Neural progenitor cell (in vitro differentiated cells): ENCODE measurements around the gene CALCR. TPM values are rescaled to one million over a fixed set of nuclear protein-coding genes. Genes with fewer than 3 reads are reported as not detected.

Experiments used
- DNase-seq: peaks from one replicate; pipeline ENCODE4 v3.0.0-alpha.2; 2016; ENCODE audit warnings: low spot score
- H2AFZ ChIP-seq: fragments of 200-600 bp; sonication (generic); replicated peaks from 2 replicates; pipeline ENCODE4 v1.6.1; 2016; ENCODE audit warnings: antibody characterized with exemption
- H3F3A ChIP-seq: fragments of 200-600 bp; sonication (generic); 2 replicates; pipeline ENCODE4 v1.6.1; 2016; ENCODE audit warnings: antibody characterized with exemption, low read depth
- H3K27ac ChIP-seq: fragments of 200-600 bp; sonication (generic); 2 replicates; pipeline ENCODE4 v1.5.1; 2016; ENCODE audit warnings: mild to moderate bottlenecking
- H3K27me3 ChIP-seq: fragments of 200-600 bp; sonication (generic); 2 replicates; pipeline ENCODE4 v1.6.1; 2016; ENCODE audit warnings: mild to moderate bottlenecking, moderate library complexity
- H3K36me3 ChIP-seq: fragments of 200-600 bp; sonication (generic); 2 replicates; pipeline ENCODE4 v1.5.1; 2016
- H3K4me1 ChIP-seq: fragments of 200-600 bp; sonication (generic); 2 replicates; pipeline ENCODE4 v1.6.1; 2016; ENCODE audit warnings: mixed run types
- H3K4me2 ChIP-seq: fragments of 200-600 bp; sonication (generic); 2 replicates; pipeline ENCODE4 v1.6.1; 2016
- H3K4me3 ChIP-seq: fragments of 200-600 bp; sonication (generic); 2 replicates; pipeline ENCODE4 v1.5.1; 2016
- H3K79me2 ChIP-seq: fragments of 200-600 bp; sonication (generic); 2 replicates; pipeline ENCODE4 v1.6.1; 2016; ENCODE audit warnings: low read depth
- H3K9ac ChIP-seq: fragments of 200-600 bp; sonication (generic); 2 replicates; pipeline ENCODE4 v1.6.1; 2016
- H3K9me3 ChIP-seq: fragments of 200-600 bp; sonication (generic); 2 replicates; pipeline ENCODE4 v1.5.1; 2016; ENCODE audit warnings: low read depth
- H4K20me1 ChIP-seq: fragments of 200-600 bp; sonication (generic); 2 replicates; pipeline ENCODE4 v1.6.1; 2016; ENCODE audit warnings: low read depth
- H3K27ac Mint-ChIP-seq: 3 replicates; pipeline ENCODE4 v1.8.0; 2021; ENCODE audit warnings: mixed read lengths
- H3K27me3 Mint-ChIP-seq: 2 replicates; pipeline ENCODE4 v1.8.0; 2022; ENCODE audit warnings: low read depth, mild to moderate bottlenecking, inconsistent platforms, moderate library complexity, mixed read lengths; ENCODE audit not compliant: insufficient read depth
- H3K36me3 Mint-ChIP-seq: 3 replicates; pipeline ENCODE4 v1.8.0; 2021; ENCODE audit warnings: mixed read lengths
- H3K4me1 Mint-ChIP-seq: 3 replicates; pipeline ENCODE4 v1.8.0; 2021; ENCODE audit warnings: mixed read lengths
- H3K4me3 Mint-ChIP-seq: 3 replicates; pipeline ENCODE4 v1.8.0; 2021; ENCODE audit warnings: mild to moderate bottlenecking, moderate library complexity, mixed read lengths
- H3K9me3 Mint-ChIP-seq: 3 replicates; pipeline ENCODE4 v1.8.0; 2020; ENCODE audit warnings: mixed read lengths
- CTCF ChIP-seq: fragments of 200-600 bp; sonication (generic); IDR thresholded peaks from 2 replicates; pipeline ENCODE4 v1.5.1; 2017; ENCODE audit warnings: antibody characterized with exemption, mild to moderate bottlenecking
- EZH2 ChIP-seq: fragments of 200-600 bp; sonication (generic); IDR thresholded peaks from 2 replicates; pipeline ENCODE4 v1.6.1; 2017; ENCODE audit warnings: antibody characterized with exemption, mild to moderate bottlenecking, moderate library complexity
- EZH2phosphoT487 ChIP-seq: fragments of 200-600 bp; sonication (generic); IDR thresholded peaks from 2 replicates; pipeline ENCODE4 v1.6.1; 2017; ENCODE audit warnings: antibody characterized with exemption
- total RNA-seq: library from RNA; depleted of rRNA; stranded (reverse); fragments of >200 nt; gene quantifications from 2 replicates; pipeline ENCODE4 v1.2.3, GENCODE V29; 2015; ENCODE audit warnings: low replicate concordance

Gene CALCR
- total RNA-seq, 1 donor from 2014 or later, result not detected

- no peaks in the 10 kb centered on the region for H3K4me1 Mint-ChIP-seq
These were observed 138.7 kb downstream of the CALCR start for GRCh38 chr7:93435791-93436190.

GRCh38 chr7:93432130-93432529, 142.4 kb downstream of the CALCR start:
- Histone ChIP-seq H3K4me2 (no peak overlapping the region), H2AFZ (no peak overlapping the region), H3K79me2 (no peaks in the 10 kb centered on the region), H3K27me3 (no peaks in the 10 kb centered on the region), H3K4me3 (no peak overlapping the region), H3F3A (no peaks in the 10 kb centered on the region), H3K27ac (no peak overlapping the region), H3K4me1 (no peaks in the 10 kb centered on the region), H4K20me1 (no peaks in the 10 kb centered on the region), H3K36me3 (no peaks in the 10 kb centered on the region), H3K9me3 (no peaks in the 10 kb centered on the region), H3K9ac (no peak overlapping the region)
- no peaks in the 10 kb centered on the region for H3K4me1 Mint-ChIP-seq
- no peak for TF ChIP-seq EZH2phosphoT487
- no peak for TF ChIP-seq EZH2
- no peak for TF ChIP-seq CTCF
- H3K36me3 Mint-ChIP-seq, result no peaks in the 10 kb centered on the region
- H3K9me3 Mint-ChIP-seq, result no peaks in the 10 kb centered on the region
- H3K4me3 Mint-ChIP-seq, result no peak overlapping the region
- no peaks in the 10 kb centered on the region for H3K27me3 Mint-ChIP-seq
- no peak for DNase-seq
- H3K27ac Mint-ChIP-seq, result no peak overlapping the region

More at GRCh38 chr7:93435791-93436190, 138.7 kb downstream of the CALCR start:
- no peak for DNase-seq
- no peak overlapping the region for H3K27ac Mint-ChIP-seq
- H3K27ac ChIP-seq, result no peak overlapping the region
- H4K20me1 ChIP-seq, result no peaks in the 10 kb centered on the region
- H3K27me3 ChIP-seq, result no peaks in the 10 kb centered on the region
- H3K4me1 ChIP-seq, result no peaks in the 10 kb centered on the region
- no peaks in the 10 kb centered on the region for H3K9me3 Mint-ChIP-seq
- no peak overlapping the region for H3K4me3 Mint-ChIP-seq
- no peak overlapping the region for H3K4me3 ChIP-seq
- TF ChIP-seq CTCF (no peak), EZH2phosphoT487 (no peak), EZH2 (no peak)
- no peak overlapping the region for H2AFZ ChIP-seq
- no peak overlapping the region for H3K9ac ChIP-seq
- no peaks in the 10 kb centered on the region for H3K27me3 Mint-ChIP-seq
- H3F3A ChIP-seq, result no peaks in the 10 kb centered on the region
- no peaks in the 10 kb centered on the region for H3K9me3 ChIP-seq
- H3K36me3 Mint-ChIP-seq, result no peaks in the 10 kb centered on the region
- no peak overlapping the region for H3K4me2 ChIP-seq
- no peaks in the 10 kb centered on the region for H3K36me3 ChIP-seq
- H3K79me2 ChIP-seq, result no peaks in the 10 kb centered on the region

GRCh38 chr7:93430917-93431588, 143.5 kb downstream of the CALCR start:
- no peak for TF ChIP-seq EZH2phosphoT487
- no peak for TF ChIP-seq EZH2
- no peak for TF ChIP-seq CTCF
- no peaks in the 10 kb centered on the region for H3K79me2 ChIP-seq
- H3K9me3 ChIP-seq, result no peaks in the 10 kb centered on the region
- H3K4me1 Mint-ChIP-seq, result no peaks in the 10 kb centered on the region
- no peak overlapping the region for H3K9ac ChIP-seq
- no peak for DNase-seq
- no peaks in the 10 kb centered on the region for H3F3A ChIP-seq
- no peak overlapping the region for H3K4me3 Mint-ChIP-seq
- H3K27me3 Mint-ChIP-seq, result no peaks in the 10 kb centered on the region
- H3K9me3 Mint-ChIP-seq, result no peaks in the 10 kb centered on the region
- H3K27me3 ChIP-seq, result no peaks in the 10 kb centered on the region
- H3K4me3 ChIP-seq, result no peak overlapping the region
- H4K20me1 ChIP-seq, result no peaks in the 10 kb centered on the region
- no peaks in the 10 kb centered on the region for H3K36me3 ChIP-seq
- H3K36me3 Mint-ChIP-seq, result no peaks in the 10 kb centered on the region
- H2AFZ ChIP-seq, result no peak overlapping the region
- no peaks in the 10 kb centered on the region for H3K4me1 ChIP-seq
- no peak overlapping the region for H3K4me2 ChIP-seq
- no peak overlapping the region for H3K27ac ChIP-seq
- no peak overlapping the region for H3K27ac Mint-ChIP-seq
